HG03432 (cell line): Measurements from ENCODE around the gene KIF14.

Source experiments
- ATAC-seq: cut with Tn5 transposase; IDR thresholded peaks from one replicate; pipeline ENCODE4 v1.9.1; 2021; ENCODE audit warnings: mild to moderate bottlenecking, moderate library complexity; ENCODE audit not compliant: unreplicated experiment

KIF14 gene

GRCh38 chr1:200620273-200621131 lies at the start of gene KIF14:
Gene KIF14, minus strand, starts transcription at chr1:200620751. Its CDS starts 2,028 bp downstream, at chr1:200618723.
- peak; percentile 95 for ATAC-seq

- ATAC-seq, result peak; percentile 90
These were observed 49.0 kb upstream of the KIF14 start, which contains the start of gene DDX59 for GRCh38 chr1:200669314-200670241. Gene DDX59, minus strand, starts transcription at chr1:200669907. Its CDS starts 3,167 bp downstream, at chr1:200666740.

- ATAC-seq, result no peak
These were observed 48.2 kb upstream of the KIF14 start for GRCh38 chr1:200668514-200669313.

- no peak for ATAC-seq
These were observed 45.8 kb upstream of the KIF14 start for GRCh38 chr1:200666309-200666708.

GRCh38 chr1:200665861-200666260 lies 45.3 kb upstream of the KIF14 start:
- no peak for ATAC-seq

GRCh38 chr1:200660719-200661118 lies 40.2 kb upstream of the KIF14 start:
- no peak for ATAC-seq

- ATAC-seq, result no peak
These were observed 38.7 kb upstream of the KIF14 start for GRCh38 chr1:200659269-200659668.

GRCh38 chr1:200658037-200658818 lies 37.7 kb upstream of the KIF14 start:
- no peak for ATAC-seq

GRCh38 chr1:200654660-200655059 lies 34.1 kb upstream of the KIF14 start:
- ATAC-seq, result peak; percentile 95

- peak; percentile 45 for ATAC-seq
These were observed 32.5 kb upstream of the KIF14 start for GRCh38 chr1:200653022-200653462.

GRCh38 chr1:200652378-200652777 lies 31.8 kb upstream of the KIF14 start:
- ATAC-seq, result no peak

GRCh38 chr1:200646515-200646914 lies 26.0 kb upstream of the KIF14 start:
- ATAC-seq, result no peak

GRCh38 chr1:200644021-200644420 lies 23.5 kb upstream of the KIF14 start:
- no peak for ATAC-seq

- ATAC-seq, result no peak
These were observed 21.9 kb upstream of the KIF14 start for GRCh38 chr1:200642481-200642880.

GRCh38 chr1:200640963-200641401 lies 20.4 kb upstream of the KIF14 start:
- ATAC-seq, result no peak

- no peak for ATAC-seq
These were observed 19.9 kb upstream of the KIF14 start for GRCh38 chr1:200640373-200640962.

- no peak for ATAC-seq
These were observed 17.5 kb upstream of the KIF14 start for GRCh38 chr1:200638073-200638472.

- ATAC-seq, result no peak
These were observed 16.1 kb upstream of the KIF14 start for GRCh38 chr1:200636681-200637080.
